IMR-90 (cell line): ENCODE measurements around the gene SNX21. TPM values are rescaled to one million over a fixed set of nuclear protein-coding genes. Genes with fewer than 3 reads are reported as not detected.

ENCODE experiments used
- ATAC-seq: fragments of 200-7000 bp; cut with Tn5 transposase; 2 replicates; pipeline ENCODE4 v1.9.1; 2020; ENCODE audit warnings: low read depth, mild to moderate bottlenecking, moderate library complexity
- BruUV-seq: library from RNA; stranded (reverse); fragments of 400-500 nt; replicated peaks from 2 replicates; lab custom pipeline; 2021; lab: Mats Ljungman, UMichigan
- CTCF ChIA-PET: fragments of 300-600 bp; formaldehyde crosslinking; extraction: SDS; loops from one replicate; lab custom pipeline; 2021; ENCODE audit warnings: antibody characterized with exemption; lab: Yijun Ruan, JAX
- POLR2A ChIA-PET: fragments of 300-600 bp; sonication (Branson Sonifier 250); formaldehyde crosslinking; loops from one replicate; lab custom pipeline; 2022; ENCODE audit warnings: antibody characterized with exemption; ENCODE audit not compliant: unreplicated experiment; lab: Charles Lee
- DNase-seq: peaks from one replicate; pipeline ENCODE4 v3.0.0; 2013
- H2AFZ ChIP-seq: replicated peaks from 2 replicates; pipeline ENCODE3; 2013; ENCODE audit warnings: low read length, mild to moderate bottlenecking; ENCODE audit not compliant: poor library complexity
- H2AK5ac ChIP-seq: 2 replicates; pipeline ENCODE4 v1.6.1; 2013; ENCODE audit warnings: low read depth, low read length, inconsistent platforms
- H2AK9ac ChIP-seq: replicated peaks from 2 replicates; pipeline ENCODE3; 2013; ENCODE audit warnings: mild to moderate bottlenecking, low read depth, low read length, moderate library complexity; ENCODE audit not compliant: poor library complexity
- H2BK120ac ChIP-seq: 2 replicates; pipeline ENCODE4 v1.6.1; 2013; ENCODE audit warnings: low read depth, low read length, inconsistent platforms
- H2BK15ac ChIP-seq: 3 replicates; pipeline ENCODE4 v1.6.1; 2013; ENCODE audit warnings: low read depth, low read length, inconsistent platforms
- H2BK20ac ChIP-seq: 2 replicates; pipeline ENCODE4 v1.6.1; 2013; ENCODE audit warnings: low read depth, mild to moderate bottlenecking, inconsistent platforms, low read length, moderate library complexity
- H2BK5ac ChIP-seq: 2 replicates; pipeline ENCODE4 v1.6.1; 2013; ENCODE audit warnings: mild to moderate bottlenecking, low read depth, low read length, inconsistent platforms; ENCODE audit not compliant: poor library complexity, severe bottlenecking
- H3K14ac ChIP-seq: replicated peaks from 2 replicates; pipeline ENCODE4 v1.6.1; 2013; ENCODE audit warnings: low read depth, low read length, inconsistent platforms
- H3K18ac ChIP-seq: 2 replicates; pipeline ENCODE4 v1.6.1; 2013; ENCODE audit warnings: low read depth, low read length, control low read depth
- H3K23ac ChIP-seq: 2 replicates; pipeline ENCODE4 v1.6.1; 2013; ENCODE audit warnings: low read depth, low read length, inconsistent platforms
- H3K27ac ChIP-seq: 2 replicates; pipeline ENCODE4 v1.5.1; 2013; ENCODE audit warnings: mild to moderate bottlenecking, control low read depth, low read length; ENCODE audit not compliant: insufficient read depth
- H3K27me3 ChIP-seq: 2 replicates; pipeline ENCODE4 v1.6.1; 2013; ENCODE audit warnings: low read length; ENCODE audit not compliant: control insufficient read depth, insufficient read depth
- H3K36me3 ChIP-seq: 2 replicates; pipeline ENCODE4 v1.6.1; 2013; ENCODE audit warnings: low read length, mixed read lengths; ENCODE audit not compliant: control insufficient read depth, insufficient read depth
- H3K4ac ChIP-seq: 2 replicates; pipeline ENCODE4 v1.6.1; 2013; ENCODE audit warnings: low read depth, low read length, inconsistent platforms
- H3K4me1 ChIP-seq: 2 replicates; pipeline ENCODE4 v1.6.1; 2013; ENCODE audit warnings: low read length, mixed read lengths; ENCODE audit not compliant: control insufficient read depth, insufficient read depth
- H3K4me2 ChIP-seq: 2 replicates; pipeline ENCODE4 v1.6.1; 2013; ENCODE audit warnings: low read depth, mild to moderate bottlenecking, control low read depth, low read length, moderate library complexity
- H3K4me3 ChIP-seq: 2 replicates; pipeline ENCODE4 v1.5.1; 2013; ENCODE audit warnings: low read depth, mild to moderate bottlenecking, control low read depth, low read length, moderate library complexity; ENCODE audit not compliant: insufficient read depth
- H3K56ac ChIP-seq: 2 replicates; pipeline ENCODE4 v1.6.1; 2013; ENCODE audit warnings: low read length, inconsistent platforms; ENCODE audit not compliant: insufficient read depth; ENCODE audit errors: extremely low read depth
- H3K79me1 ChIP-seq, 2 experiments: 2 replicates each; pipeline ENCODE4 v1.6.1; 2013; ENCODE audit warnings: low read length in 2 of 2, inconsistent platforms in 1 of 2, low read depth in 1 of 2
- H3K9ac ChIP-seq: 2 replicates; pipeline ENCODE4 v1.6.1; 2013; ENCODE audit warnings: low read depth, low read length, control low read depth
- H3K9me1 ChIP-seq: 2 replicates; pipeline ENCODE4 v1.6.1; 2013; ENCODE audit warnings: low read length, inconsistent platforms; ENCODE audit not compliant: insufficient read depth
- H3K9me3 ChIP-seq: 2 replicates; pipeline ENCODE4 v1.6.1; 2013; ENCODE audit warnings: low read length; ENCODE audit not compliant: control insufficient read depth, insufficient read depth
- H4K20me1 ChIP-seq: 2 replicates; pipeline ENCODE4 v1.6.1; 2013; ENCODE audit warnings: low read length, inconsistent platforms; ENCODE audit not compliant: insufficient read depth
- H4K5ac ChIP-seq: 2 replicates; pipeline ENCODE4 v1.6.1; 2013; ENCODE audit warnings: mild to moderate bottlenecking, low read depth, low read length, control low read depth
- H4K8ac ChIP-seq, 2 experiments: 2 replicates each; pipeline ENCODE4 v1.6.1; 2013; ENCODE audit warnings: low read depth in 2 of 2, low read length in 2 of 2, control low read depth in 1 of 2, inconsistent platforms in 1 of 2
- H4K91ac ChIP-seq: 2 replicates; pipeline ENCODE4 v1.6.1; 2013; ENCODE audit warnings: low read depth, low read length, inconsistent platforms; ENCODE audit not compliant: insufficient read depth
- CEBPB ChIP-seq: IDR thresholded peaks from 2 replicates; pipeline ENCODE4 v1.6.1; 2012; ENCODE audit warnings: low read depth, low read length, improper control_type of control experiment
- CHD1 ChIP-seq: IDR thresholded peaks from 2 replicates; pipeline ENCODE4 v1.6.1; 2012; ENCODE audit warnings: low read depth, low read length, improper control_type of control experiment
- MAFK ChIP-seq: IDR thresholded peaks from 2 replicates; pipeline ENCODE4 v1.6.1; 2012; ENCODE audit warnings: low read depth, low read length, improper control_type of control experiment
- MAZ ChIP-seq: IDR thresholded peaks from 2 replicates; pipeline ENCODE4 v1.6.1; 2012; ENCODE audit warnings: low read depth, mild to moderate bottlenecking, low read length, improper control_type of control experiment, moderate library complexity, borderline replicate concordance
- MXI1 ChIP-seq: IDR thresholded peaks from 2 replicates; pipeline ENCODE4 v1.6.1; 2012; ENCODE audit warnings: low read depth, mild to moderate bottlenecking, low read length, moderate library complexity, borderline replicate concordance
- POLR2A ChIP-seq: IDR thresholded peaks from 2 replicates; pipeline ENCODE4 v1.6.1; 2012; ENCODE audit warnings: mild to moderate bottlenecking, low read depth, low read length
- RAD21 ChIP-seq: IDR thresholded peaks from 2 replicates; pipeline ENCODE4 v1.6.1; 2012; ENCODE audit warnings: low read length, improper control_type of control experiment
- RFX5 ChIP-seq: IDR thresholded peaks from 2 replicates; pipeline ENCODE4 v1.8.0; 2012; ENCODE audit warnings: low read depth, mild to moderate bottlenecking, low read length, moderate library complexity
- SMC3 ChIP-seq: fragments of 150-350 bp; IDR thresholded peaks from 2 replicates; pipeline ENCODE4 v1.6.1; 2016; ENCODE audit warnings: low read depth, mild to moderate bottlenecking, antibody characterized with exemption, low read length, moderate library complexity
- WGBS, 2 experiments: methylation state at CpG; one replicate each; pipeline versions ENCODE4 v1.1.5 to v1.1.7; 2013; ENCODE audit warnings: missing lambda C conversion rate in 2 of 2; ENCODE audit not compliant: insufficient read length in 1 of 2; ENCODE audit errors: extremely low coverage in 2 of 2; 5-methylcytosine and 5-hydroxymethylcytosine counted together
- dilution Hi-C: fragments of 300-500 bp; cut with HindIII; formaldehyde crosslinking; loops from one replicate; pipeline ENCODE4 v1.14.3; 2018; ENCODE audit warnings: low sequenced_read_pairs; ENCODE audit not compliant: unreplicated experiment
- in situ Hi-C: fragments of 300-500 bp; cut with MboI; formaldehyde crosslinking; loops from 3 replicates; pipeline ENCODE4 v1.14.3; 2019; ENCODE audit warnings: low sequenced_read_pairs, inconsistent platforms, mixed read lengths
- intact Hi-C: fragments of 100-400 bp; cut with micrococcal nuclease; formaldehyde crosslinking; loops from 2 replicates; pipeline ENCODE4 v1.10.0; 2022
- polyA plus RNA-seq, 3 experiments: library from polyadenylated mRNA; depleted of rRNA; stranded (reverse); fragments of >200 nt; gene quantifications; 2 replicates each; pipeline ENCODE4 v1.2.3, GENCODE V29; 2012; ENCODE audit warnings: low replicate concordance in 1 of 3
- total RNA-seq: library from RNA; depleted of rRNA; stranded (reverse); fragments of >200 nt; gene quantifications from 2 replicates; pipeline ENCODE4 v1.2.3, GENCODE V29; 2012
- TF ChIP-seq, protein P1 (sequence below): conservative IDR thresholded peaks from 2 replicates; pipeline ENCODE4 v1.5.1; 2012; ENCODE audit warnings: mild to moderate bottlenecking, low read depth, low read length, improper control_type of control experiment

SNX21 gene
- total and polyA plus RNA-seq, 2 of the 4 experiments (the other 2 are of a cell fraction): 11.1 to 17.9 TPM

DNA sequence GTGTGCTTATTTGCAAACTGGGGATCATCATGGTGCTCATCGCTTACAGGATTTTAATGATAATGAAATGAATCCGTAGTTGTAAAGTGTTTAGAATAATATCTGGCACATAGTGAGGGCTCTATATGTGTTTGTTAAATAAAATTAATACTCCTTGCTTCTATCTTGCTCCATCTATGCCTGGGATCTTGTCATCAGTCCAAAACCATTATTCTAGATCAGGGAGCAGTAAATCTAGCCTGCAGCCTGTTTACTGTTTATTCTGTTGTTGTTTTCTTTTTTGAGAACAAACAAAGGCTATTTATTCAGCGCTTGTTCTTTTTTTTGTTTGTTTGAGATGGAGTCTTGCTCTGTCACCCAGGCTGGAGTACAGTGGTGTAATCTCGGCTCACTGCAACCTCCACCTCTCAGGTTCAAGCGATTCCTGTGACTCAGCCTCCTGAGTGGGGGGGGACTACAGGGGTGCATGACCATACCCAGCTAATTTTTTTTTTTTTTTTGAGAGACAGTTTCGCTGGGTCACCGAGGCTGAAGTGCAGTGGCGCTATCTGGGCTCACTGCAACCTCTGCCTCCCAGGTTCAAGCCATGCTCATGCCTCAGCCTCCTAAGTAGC lies 15.5 kb downstream of the SNX21 start:
- Histone ChIP-seq H4K91ac (no peak overlapping the region), H2BK120ac (no peak overlapping the region), H4K5ac (no peak overlapping the region), H2AK5ac (no peak overlapping the region), H2BK15ac (no peak overlapping the region), H3K4me2 (no peak overlapping the region), H3K9me3 (no peaks in the 10 kb centered on the region), H3K18ac (no peak overlapping the region), H3K27me3 (no peaks in the 10 kb centered on the region), H3K23ac (no peak overlapping the region), H3K14ac (no peak overlapping the region), H4K20me1 (peaks cover 5% of the 10 kb centered on the region; the same call in 1 of the 2 replicates), H3K9me1 (peaks cover 11% of the 10 kb centered on the region; the same call in 1 of the 2 replicates), H3K27ac (no peak overlapping the region), H3K9ac (no peak overlapping the region), H3K4me1 (no peaks in the 10 kb centered on the region), H3K36me3 (peaks cover 38% of the 10 kb centered on the region), H2BK5ac (no peak overlapping the region), H2AK9ac (no peak overlapping the region), H3K56ac (no peak overlapping the region), H4K8ac (no peak overlapping the region), H3K4ac (no peak overlapping the region), H3K4me3 (no peak overlapping the region), H3K79me1 (peaks cover 10 to 41% of the 10 kb centered on the region in 2 experiments), H2AFZ (no peak overlapping the region), H2BK20ac (no peak overlapping the region)
- ChIA-PET CTCF (no interaction called here), POLR2A (no interaction called here)
- ATAC-seq (no peak), DNase-seq (no peak)
- BruUV-seq: no TSS peak
- dilution Hi-C loops (no loop called here), intact Hi-C loops (no loop called here), in situ Hi-C loops (no loop called here)
- WGBS, 2 experiments: no CpG with 5 or more reads among the region's 8 CpGs
- TF ChIP-seq CHD1 (no peak), SMC3 (no peak), MAZ (no peak), CEBPB (no peak), RFX5 (no peak), POLR2A (no peak), MXI1 (no peak), MAFK (no peak), RAD21 (no peak)
- TF ChIP-seq, protein P1, sequence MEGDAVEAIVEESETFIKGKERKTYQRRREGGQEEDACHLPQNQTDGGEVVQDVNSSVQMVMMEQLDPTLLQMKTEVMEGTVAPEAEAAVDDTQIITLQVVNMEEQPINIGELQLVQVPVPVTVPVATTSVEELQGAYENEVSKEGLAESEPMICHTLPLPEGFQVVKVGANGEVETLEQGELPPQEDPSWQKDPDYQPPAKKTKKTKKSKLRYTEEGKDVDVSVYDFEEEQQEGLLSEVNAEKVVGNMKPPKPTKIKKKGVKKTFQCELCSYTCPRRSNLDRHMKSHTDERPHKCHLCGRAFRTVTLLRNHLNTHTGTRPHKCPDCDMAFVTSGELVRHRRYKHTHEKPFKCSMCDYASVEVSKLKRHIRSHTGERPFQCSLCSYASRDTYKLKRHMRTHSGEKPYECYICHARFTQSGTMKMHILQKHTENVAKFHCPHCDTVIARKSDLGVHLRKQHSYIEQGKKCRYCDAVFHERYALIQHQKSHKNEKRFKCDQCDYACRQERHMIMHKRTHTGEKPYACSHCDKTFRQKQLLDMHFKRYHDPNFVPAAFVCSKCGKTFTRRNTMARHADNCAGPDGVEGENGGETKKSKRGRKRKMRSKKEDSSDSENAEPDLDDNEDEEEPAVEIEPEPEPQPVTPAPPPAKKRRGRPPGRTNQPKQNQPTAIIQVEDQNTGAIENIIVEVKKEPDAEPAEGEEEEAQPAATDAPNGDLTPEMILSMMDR: no peak
